NB4 (cell line): ENCODE data around the gene ZNF518B.
A peak's percentile ranks its signal among the peaks of the same experiment; 100 is the strongest.

ENCODE experiments used
- DNase-seq: peaks from one replicate; pipeline ENCODE4 v3.0.0; 2010; ENCODE audit warnings: low read depth
- H3K4me3 ChIP-seq: one replicate; pipeline ENCODE4 v1.5.1; 2011; ENCODE audit warnings: mild to moderate bottlenecking, low read depth, low read length, moderate library complexity
- MAX ChIP-seq: IDR thresholded peaks from 2 replicates; pipeline ENCODE4 v1.6.1; 2011; ENCODE audit warnings: low read depth, low read length
- MYC ChIP-seq: IDR thresholded peaks from 2 replicates; pipeline ENCODE4 v1.6.1; 2011; ENCODE audit warnings: low read depth, low read length
- POLR2A ChIP-seq: IDR thresholded peaks from 2 replicates; pipeline ENCODE4 v1.6.1; 2011; ENCODE audit warnings: mild to moderate bottlenecking; ENCODE audit not compliant: insufficient read length; ENCODE audit errors: extremely low read depth
- TF ChIP-seq, protein P1 (sequence below): IDR thresholded peaks from one replicate; pipeline ENCODE4 v1.5.1; 2012; ENCODE audit warnings: low read depth, low read length

ZNF518B gene

DNA sequence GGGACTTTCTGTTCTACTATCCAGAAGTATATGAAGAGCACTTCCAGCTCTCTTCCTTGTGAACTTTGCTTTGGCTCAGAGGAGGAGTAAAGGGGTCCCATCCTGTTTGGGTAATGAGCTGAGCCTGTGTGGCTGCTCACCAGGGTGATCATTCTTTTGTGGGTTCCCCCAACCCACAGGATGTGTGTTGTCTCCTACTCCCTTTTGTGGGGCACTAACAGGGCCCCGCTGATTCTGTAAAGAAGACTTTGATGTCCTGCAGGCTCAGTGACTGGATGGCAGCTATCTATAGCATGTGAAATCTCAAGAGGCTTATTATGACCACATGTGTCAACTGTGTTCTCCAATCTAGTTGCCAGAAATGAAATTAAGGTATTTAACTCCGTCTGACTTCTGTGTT lies 40.8 kb downstream of the ZNF518B start:
- TF ChIP-seq MAX (no peak), MYC (no peak), POLR2A (no peak)
- TF ChIP-seq, protein P1, sequence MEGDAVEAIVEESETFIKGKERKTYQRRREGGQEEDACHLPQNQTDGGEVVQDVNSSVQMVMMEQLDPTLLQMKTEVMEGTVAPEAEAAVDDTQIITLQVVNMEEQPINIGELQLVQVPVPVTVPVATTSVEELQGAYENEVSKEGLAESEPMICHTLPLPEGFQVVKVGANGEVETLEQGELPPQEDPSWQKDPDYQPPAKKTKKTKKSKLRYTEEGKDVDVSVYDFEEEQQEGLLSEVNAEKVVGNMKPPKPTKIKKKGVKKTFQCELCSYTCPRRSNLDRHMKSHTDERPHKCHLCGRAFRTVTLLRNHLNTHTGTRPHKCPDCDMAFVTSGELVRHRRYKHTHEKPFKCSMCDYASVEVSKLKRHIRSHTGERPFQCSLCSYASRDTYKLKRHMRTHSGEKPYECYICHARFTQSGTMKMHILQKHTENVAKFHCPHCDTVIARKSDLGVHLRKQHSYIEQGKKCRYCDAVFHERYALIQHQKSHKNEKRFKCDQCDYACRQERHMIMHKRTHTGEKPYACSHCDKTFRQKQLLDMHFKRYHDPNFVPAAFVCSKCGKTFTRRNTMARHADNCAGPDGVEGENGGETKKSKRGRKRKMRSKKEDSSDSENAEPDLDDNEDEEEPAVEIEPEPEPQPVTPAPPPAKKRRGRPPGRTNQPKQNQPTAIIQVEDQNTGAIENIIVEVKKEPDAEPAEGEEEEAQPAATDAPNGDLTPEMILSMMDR = no peak
- peak; percentile 50 for DNase-seq
- no peak overlapping the region for H3K4me3 ChIP-seq

DNA sequence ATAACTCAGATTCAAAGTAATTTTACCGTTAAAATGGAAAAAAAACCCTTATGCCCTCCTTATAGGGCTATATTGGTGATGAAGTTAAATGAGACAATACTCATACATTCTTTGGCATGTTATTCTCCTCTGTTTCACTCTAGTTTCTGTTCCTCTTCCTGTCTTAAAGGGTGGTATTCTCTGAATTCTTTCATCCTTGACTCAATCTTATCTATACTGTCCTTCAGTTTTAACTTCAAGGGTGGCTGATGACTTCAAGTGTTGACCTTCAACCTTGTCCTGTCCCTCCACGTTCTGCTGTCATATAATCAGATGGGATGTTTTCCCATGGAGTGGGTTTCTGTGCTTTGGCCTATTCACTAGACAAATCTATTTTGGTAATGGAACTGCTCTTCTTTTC lies 44.0 kb downstream of the ZNF518B start:
- DNase-seq = no peak
- TF ChIP-seq MAX (no peak), MYC (no peak), POLR2A (no peak)
- TF ChIP-seq, protein P1 = no peak
- H3K4me3 ChIP-seq = no peak overlapping the region

GRCh38 chr4:10405672-10406071 lies 51.6 kb downstream of the ZNF518B start:
- H3K4me3 ChIP-seq = no peak overlapping the region
- TF ChIP-seq, protein P1 = no peak
- TF ChIP-seq MYC (no peak), POLR2A (no peak), MAX (no peak)
- DNase-seq = no peak

DNA sequence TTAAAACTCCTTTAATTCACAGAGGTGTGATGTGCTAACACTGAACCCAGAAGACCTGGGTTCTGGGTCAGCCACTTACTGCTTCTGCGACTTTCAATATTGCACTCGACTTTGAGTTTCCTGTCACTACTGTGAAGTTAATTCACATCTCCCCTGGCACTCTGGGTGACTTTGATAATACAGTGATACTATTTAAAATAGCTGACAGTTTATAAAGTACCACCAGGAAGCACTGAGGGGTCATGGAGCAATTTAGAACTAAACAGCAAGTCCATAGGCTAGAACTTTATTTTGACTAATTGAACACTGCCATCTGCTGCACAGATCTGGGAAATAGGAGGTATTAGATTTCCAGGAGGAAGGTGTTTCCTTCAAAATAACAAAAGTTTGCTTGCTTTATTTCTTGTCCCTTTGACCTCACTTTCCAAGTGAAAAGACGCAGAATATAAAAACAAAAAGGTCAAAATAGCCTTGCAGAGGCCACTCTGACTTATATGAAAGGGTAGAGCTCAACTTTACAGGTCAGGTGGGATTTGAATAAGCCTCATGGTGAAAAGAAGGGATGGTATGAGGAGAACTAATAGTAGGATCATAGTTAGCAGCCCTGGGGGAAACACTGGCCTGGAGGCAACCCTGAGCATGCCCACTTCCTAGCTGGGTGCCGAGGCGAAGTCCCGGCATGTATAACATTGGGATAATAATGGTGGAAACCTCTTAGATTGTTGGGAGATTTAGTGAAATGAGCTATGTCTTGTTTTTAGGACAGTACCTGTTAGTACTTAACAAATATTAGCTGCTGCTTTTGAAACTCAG lies 53.4 kb downstream of the ZNF518B start:
- no peak for TF ChIP-seq MAX
- TF ChIP-seq, protein P1 = peak; percentile 30
- DNase-seq = peak; percentile 55
- no peak overlapping the region for H3K4me3 ChIP-seq

DNA sequence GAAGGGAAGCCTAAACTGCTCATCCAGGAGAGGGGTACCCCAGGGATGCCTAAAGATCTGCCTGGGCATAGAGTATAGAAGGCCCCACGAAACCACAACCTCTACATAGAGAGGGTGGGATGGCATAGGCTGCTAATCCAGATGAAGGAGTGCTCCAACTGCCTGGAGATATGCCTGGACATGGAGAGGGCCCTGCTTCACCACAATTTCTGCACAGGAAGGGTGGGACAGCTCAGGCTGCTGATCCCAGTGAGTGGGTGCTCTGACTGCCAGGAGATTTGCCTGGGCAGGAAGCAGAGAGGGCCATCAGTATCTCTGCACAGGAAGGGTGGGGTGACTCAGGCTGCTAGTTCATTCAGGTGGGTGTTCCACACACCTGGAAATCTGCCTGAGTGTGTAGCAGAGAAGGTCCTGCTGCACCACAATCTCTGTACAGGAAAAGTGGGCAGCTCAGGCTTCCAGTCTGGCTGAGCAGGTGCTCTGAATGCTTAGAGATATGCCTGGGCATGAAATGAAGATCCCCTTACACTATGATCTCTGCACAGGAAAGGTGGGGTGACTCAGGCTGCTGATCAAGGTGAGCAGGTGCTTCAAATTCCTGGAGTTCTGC lies 61.1 kb downstream of the ZNF518B start:
- TF ChIP-seq, protein P1 = no peak
- TF ChIP-seq POLR2A (no peak), MYC (no peak), MAX (no peak)
- no peak for DNase-seq
- H3K4me3 ChIP-seq = no peak overlapping the region
